ENCODE data around the gene UNC5A.

The UNC5A gene

GRCh38 chr5:176877793-176878331 lies 67.5 kb downstream of the UNC5A start:
- ChIA-PET POLR2A (no interaction called here), CTCF (no interaction called here)
- H3K4me3 ChIP-seq (ENCODE audit: low read depth, low read length): no peak overlapping the region
- no peaks in the 10 kb centered on the region for H3K36me3 ChIP-seq (ENCODE audit: control insufficient read depth in 2 of 2, insufficient read depth in 1 of 2, low read length in 2 of 2)
- no peak overlapping the region for H3K27ac ChIP-seq (ENCODE audit: extremely low read depth, low read depth, low read length)
- no peaks in the 10 kb centered on the region for H3K9me3 ChIP-seq (ENCODE audit: control insufficient read depth, insufficient read depth, low read depth, low read length)
- no peaks in the 10 kb centered on the region for H3K4me1 ChIP-seq (ENCODE audit: control insufficient read depth, insufficient read depth, low read length)
- TF ChIP-seq ZNF521 (tag by site-specific recombination; IDR thresholded peaks at IDR 0.05) (no peak), PRDM4 (tag by site-specific recombination; IDR thresholded peaks at IDR 0.05) (no peak), REPIN1 (tag by site-specific recombination; IDR thresholded peaks at IDR 0.05; ENCODE audit: low read depth) (no peak), EGR2 (tag by site-specific recombination; IDR thresholded peaks at IDR 0.05; ENCODE audit: low read depth) (0 out of 2 replicates have a peak, but pooled peaks have one; percentile 12), ZNF394 (tag by site-specific recombination; IDR thresholded peaks at IDR 0.05; ENCODE audit: borderline replicate concordance) (peak; percentile 21; the same call in 1 of the 2 replicates), ZIC2 (tag by site-specific recombination; IDR thresholded peaks at IDR 0.05) (0 out of 2 replicates have a peak, but pooled peaks have one; percentile 20), GLIS1 (tag by site-specific recombination; IDR thresholded peaks at IDR 0.05) (0 out of 2 replicates have a peak, but pooled peaks have one; percentile 45), ZNF16 (tag by site-specific recombination; IDR thresholded peaks at IDR 0.05; ENCODE audit: low read depth) (no peak), GLIS2 (tag by site-specific recombination; IDR thresholded peaks at IDR 0.05) (peak; percentile 41; the same call in 1 of the 2 replicates)

GRCh38 chr5:176878463-176878862 lies 68.1 kb downstream of the UNC5A start:
- ChIA-PET CTCF (no interaction called here), POLR2A (no interaction called here)
- no peak overlapping the region for H3K4me3 ChIP-seq (ENCODE audit: low read depth, low read length)
- H3K27ac ChIP-seq (ENCODE audit: extremely low read depth, low read depth, low read length): no peak overlapping the region
- H3K36me3 ChIP-seq (ENCODE audit: control insufficient read depth in 2 of 2, insufficient read depth in 1 of 2, low read length in 2 of 2): no peaks in the 10 kb centered on the region
- H3K9me3 ChIP-seq (ENCODE audit: control insufficient read depth, insufficient read depth, low read depth, low read length): no peaks in the 10 kb centered on the region
- TF ChIP-seq SCRT2 (tag by site-specific recombination; IDR thresholded peaks at IDR 0.05) (no peak), ZNF2 (tag by site-specific recombination; IDR thresholded peaks at IDR 0.05) (no peak), ZBTB21 (tag by site-specific recombination; IDR thresholded peaks at IDR 0.05) (no peak), ZNF488 (tag by site-specific recombination; IDR thresholded peaks at IDR 0.05) (no peak), HOXA7 (CRISPR knock-in tag; IDR thresholded peaks at IDR 0.05; ENCODE audit: borderline replicate concordance) (no peak), ZNF629 (tag by site-specific recombination; IDR thresholded peaks at IDR 0.05) (no peak), ZNF114 (tag by site-specific recombination; IDR thresholded peaks at IDR 0.05) (no peak), ZBTB10 (tag by site-specific recombination; IDR thresholded peaks at IDR 0.05) (no peak), ZNF791 (tag by site-specific recombination; IDR thresholded peaks at IDR 0.05) (no peak), ZNF280D (tag by site-specific recombination; IDR thresholded peaks at IDR 0.05) (no peak), ZNF521 (tag by site-specific recombination; IDR thresholded peaks at IDR 0.05) (no peak), ZNF341 (tag by site-specific recombination; IDR thresholded peaks at IDR 0.05; ENCODE audit: low read depth) (no peak), ZNF548 (tag by site-specific recombination; IDR thresholded peaks at IDR 0.05) (no peak), KLF1 (tag by site-specific recombination; IDR thresholded peaks at IDR 0.05) (no peak), ZFP37 (tag by site-specific recombination; IDR thresholded peaks at IDR 0.05) (no peak)
- no peaks in the 10 kb centered on the region for H3K4me1 ChIP-seq (ENCODE audit: control insufficient read depth, insufficient read depth, low read length)
